RWPE2 (cell line): ENCODE results near the gene PLEKHD1.

ENCODE experiments used
- ATAC-seq: fragments of 200-7000 bp; cut with Tn5 transposase; 3 replicates; pipeline ENCODE4 v1.9.1; 2021; ENCODE audit warnings: low read depth
- DNase-seq: peaks from one replicate; pipeline ENCODE4 v3.0.0-alpha.2; 2020; ENCODE audit warnings: low spot score
- H3K27ac ChIP-seq: fragments of 450-650 bp; 2 replicates; pipeline ENCODE4 v1.5.1; 2017; ENCODE audit warnings: mild to moderate bottlenecking; ENCODE audit not compliant: poor library complexity, severe bottlenecking
- H3K27me3 ChIP-seq: fragments of 250-450 bp; sonication (Bioruptor Pico); 2 replicates; pipeline ENCODE4 v1.5.1; 2021; ENCODE audit warnings: mild to moderate bottlenecking, moderate library complexity; ENCODE audit not compliant: insufficient read depth, poor library complexity, severe bottlenecking
- H3K36me3 ChIP-seq: fragments of 250-450 bp; sonication (Bioruptor Pico); 2 replicates; pipeline ENCODE4 v1.5.1; 2020; ENCODE audit warnings: low read depth, mild to moderate bottlenecking, moderate library complexity
- H3K4me1 ChIP-seq: fragments of 250-450 bp; sonication (Bioruptor Pico); 2 replicates; pipeline ENCODE4 v1.5.1; 2021; ENCODE audit warnings: mild to moderate bottlenecking, moderate library complexity; ENCODE audit not compliant: insufficient read depth, poor library complexity, severe bottlenecking
- H3K4me3 ChIP-seq: fragments of 250-450 bp; sonication (Bioruptor Pico); 2 replicates; pipeline ENCODE4 v1.5.1; 2021; ENCODE audit warnings: mild to moderate bottlenecking, moderate library complexity; ENCODE audit not compliant: severe bottlenecking
- H3K9me3 ChIP-seq: fragments of 250-450 bp; sonication (Bioruptor Pico); 2 replicates; pipeline ENCODE4 v1.5.1; 2021; ENCODE audit warnings: mild to moderate bottlenecking, moderate library complexity; ENCODE audit not compliant: severe bottlenecking
- TF ChIP-seq, protein P1 (sequence below): fragments of 450-650 bp; IDR thresholded peaks from one replicate; pipeline ENCODE4 v1.5.1; 2017; ENCODE audit warnings: mild to moderate bottlenecking, moderate library complexity; ENCODE audit not compliant: poor library complexity, severe bottlenecking

PLEKHD1 gene

GRCh38 chr14:69553252-69553651 lies 68.7 kb downstream of the PLEKHD1 start:
- no peaks in the 10 kb centered on the region for H3K36me3 ChIP-seq
- H3K4me1 ChIP-seq = peaks cover 5% of the 10 kb centered on the region
- H3K27ac ChIP-seq = no peak overlapping the region
- peak; percentile 81 for ATAC-seq
- H3K4me3 ChIP-seq = no peak overlapping the region
- no peak for DNase-seq
- H3K9me3 ChIP-seq = no peaks in the 10 kb centered on the region
- TF ChIP-seq, protein P1, sequence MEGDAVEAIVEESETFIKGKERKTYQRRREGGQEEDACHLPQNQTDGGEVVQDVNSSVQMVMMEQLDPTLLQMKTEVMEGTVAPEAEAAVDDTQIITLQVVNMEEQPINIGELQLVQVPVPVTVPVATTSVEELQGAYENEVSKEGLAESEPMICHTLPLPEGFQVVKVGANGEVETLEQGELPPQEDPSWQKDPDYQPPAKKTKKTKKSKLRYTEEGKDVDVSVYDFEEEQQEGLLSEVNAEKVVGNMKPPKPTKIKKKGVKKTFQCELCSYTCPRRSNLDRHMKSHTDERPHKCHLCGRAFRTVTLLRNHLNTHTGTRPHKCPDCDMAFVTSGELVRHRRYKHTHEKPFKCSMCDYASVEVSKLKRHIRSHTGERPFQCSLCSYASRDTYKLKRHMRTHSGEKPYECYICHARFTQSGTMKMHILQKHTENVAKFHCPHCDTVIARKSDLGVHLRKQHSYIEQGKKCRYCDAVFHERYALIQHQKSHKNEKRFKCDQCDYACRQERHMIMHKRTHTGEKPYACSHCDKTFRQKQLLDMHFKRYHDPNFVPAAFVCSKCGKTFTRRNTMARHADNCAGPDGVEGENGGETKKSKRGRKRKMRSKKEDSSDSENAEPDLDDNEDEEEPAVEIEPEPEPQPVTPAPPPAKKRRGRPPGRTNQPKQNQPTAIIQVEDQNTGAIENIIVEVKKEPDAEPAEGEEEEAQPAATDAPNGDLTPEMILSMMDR = no peak
- H3K27me3 ChIP-seq = no peaks in the 10 kb centered on the region

GRCh38 chr14:69554500-69554899 lies 70.0 kb downstream of the PLEKHD1 start:
- Histone ChIP-seq H3K9me3 (no peaks in the 10 kb centered on the region), H3K4me1 (peaks cover 5% of the 10 kb centered on the region), H3K4me3 (no peak overlapping the region), H3K27ac (no peak overlapping the region), H3K36me3 (no peaks in the 10 kb centered on the region), H3K27me3 (peaks cover 7% of the 10 kb centered on the region)
- ATAC-seq (no peak), DNase-seq (no peak)
- TF ChIP-seq, protein P1 = no peak

DNA sequence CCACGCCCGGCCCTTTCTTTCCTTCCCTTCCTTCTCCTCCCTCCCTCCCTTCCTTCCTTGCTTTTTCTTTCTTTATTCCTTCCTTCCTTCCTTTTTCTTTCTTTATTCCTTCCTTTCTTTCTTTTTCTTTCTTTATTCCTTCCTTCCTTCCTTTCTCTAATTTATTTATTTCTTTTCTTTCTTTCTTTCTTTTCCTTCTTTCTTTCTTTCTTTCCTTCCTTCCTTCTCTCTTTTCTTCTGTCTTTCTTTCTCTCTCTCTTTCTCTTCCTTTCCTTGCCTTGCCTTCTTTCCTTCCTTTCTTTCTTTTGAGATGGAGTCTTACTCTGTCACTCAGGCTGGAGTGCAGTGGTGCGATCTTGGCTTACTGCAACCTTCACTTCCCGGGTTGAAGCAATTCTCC lies 74.2 kb downstream of the PLEKHD1 start:
- Histone ChIP-seq H3K4me1 (no peaks in the 10 kb centered on the region), H3K9me3 (no peaks in the 10 kb centered on the region), H3K36me3 (no peaks in the 10 kb centered on the region), H3K27ac (no peak overlapping the region), H3K27me3 (peaks cover 34% of the 10 kb centered on the region), H3K4me3 (no peak overlapping the region)
- no peak for ATAC-seq
- TF ChIP-seq, protein P1 = no peak
- no peak for DNase-seq

- ATAC-seq (peak; percentile 69), DNase-seq (no peak)
- no peak overlapping the region for H3K4me3 ChIP-seq
These were observed 75.1 kb downstream of the PLEKHD1 start for GRCh38 chr14:69559581-69560011.

GRCh38 chr14:69560826-69561225 lies 76.3 kb downstream of the PLEKHD1 start:
- Histone ChIP-seq H3K27ac (no peak overlapping the region), H3K27me3 (peaks cover 53% of the 10 kb centered on the region), H3K4me1 (no peaks in the 10 kb centered on the region), H3K9me3 (no peaks in the 10 kb centered on the region), H3K4me3 (no peak overlapping the region), H3K36me3 (no peaks in the 10 kb centered on the region)
- DNase-seq (no peak), ATAC-seq (no peak)
- TF ChIP-seq, protein P1 = no peak

More at GRCh38 chr14:69559581-69560011, 75.1 kb downstream of the PLEKHD1 start:
- Histone ChIP-seq H3K27ac (no peak overlapping the region), H3K36me3 (no peaks in the 10 kb centered on the region), H3K27me3 (peaks cover 41% of the 10 kb centered on the region), H3K9me3 (no peaks in the 10 kb centered on the region), H3K4me1 (no peaks in the 10 kb centered on the region)
- TF ChIP-seq, protein P1 = no peak
